Activated CD4-positive, alpha-beta T cell treated with anti-CD3 and anti-CD28 coated beads, Interleukin-2, Interleukin-6, amounts not matched to agents 100 ng/mL and 50 ng/mL, durations not matched to agents 16 hours and 8 hours (primary cell): ENCODE data around the gene ARMC12.
A peak's percentile ranks its signal among the peaks of the same experiment; 100 is the strongest.
"Not testable (repeated sequence)": the region's sequence is repeated elsewhere in the genome, so short reads cannot be mapped to it uniquely, and the experiment has no call there.

Source experiments
- DNase-seq: peaks from one replicate; pipeline ENCODE4 v3.0.0-alpha.2; 2020

The ARMC12 gene, protein sequence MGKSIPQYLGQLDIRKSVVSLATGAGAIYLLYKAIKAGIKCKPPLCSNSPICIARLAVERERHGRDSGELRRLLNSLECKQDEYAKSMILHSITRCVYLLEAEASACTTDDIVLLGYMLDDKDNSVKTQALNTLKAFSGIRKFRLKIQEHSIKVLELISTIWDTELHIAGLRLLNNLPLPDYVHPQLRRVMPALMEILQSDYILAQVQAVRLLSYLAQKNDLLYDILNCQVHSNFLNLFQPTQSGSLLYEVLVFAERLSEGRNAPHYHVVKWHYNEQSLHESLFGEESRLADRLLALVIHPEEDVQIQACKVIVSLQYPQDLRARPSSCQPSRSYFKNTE

DNA sequence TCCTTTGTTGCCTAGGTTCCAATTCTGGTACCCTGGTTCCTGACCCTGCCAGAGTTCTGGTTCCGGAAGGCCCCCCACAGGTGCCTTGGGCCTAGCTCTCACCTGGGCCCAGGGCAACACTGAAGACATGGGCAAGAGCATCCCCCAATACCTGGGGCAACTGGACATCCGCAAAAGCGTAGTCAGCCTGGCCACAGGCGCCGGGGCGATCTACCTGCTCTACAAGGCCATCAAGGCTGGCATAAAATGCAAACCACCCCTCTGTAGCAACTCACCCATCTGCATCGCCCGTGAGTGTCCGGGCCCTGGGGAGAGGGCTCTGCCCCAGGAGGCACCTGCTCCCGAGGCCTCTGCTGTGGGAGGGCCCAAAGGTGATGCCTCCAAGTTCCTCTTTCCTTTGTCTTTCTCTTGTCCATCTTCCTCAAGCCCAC, at the start of gene ARMC12:
Gene ARMC12, plus strand, starts transcription at position 51 of the 431 bp plus-strand sequence. Its CDS starts 77 bp downstream, at position 128.
- no peak for DNase-seq

DNA sequence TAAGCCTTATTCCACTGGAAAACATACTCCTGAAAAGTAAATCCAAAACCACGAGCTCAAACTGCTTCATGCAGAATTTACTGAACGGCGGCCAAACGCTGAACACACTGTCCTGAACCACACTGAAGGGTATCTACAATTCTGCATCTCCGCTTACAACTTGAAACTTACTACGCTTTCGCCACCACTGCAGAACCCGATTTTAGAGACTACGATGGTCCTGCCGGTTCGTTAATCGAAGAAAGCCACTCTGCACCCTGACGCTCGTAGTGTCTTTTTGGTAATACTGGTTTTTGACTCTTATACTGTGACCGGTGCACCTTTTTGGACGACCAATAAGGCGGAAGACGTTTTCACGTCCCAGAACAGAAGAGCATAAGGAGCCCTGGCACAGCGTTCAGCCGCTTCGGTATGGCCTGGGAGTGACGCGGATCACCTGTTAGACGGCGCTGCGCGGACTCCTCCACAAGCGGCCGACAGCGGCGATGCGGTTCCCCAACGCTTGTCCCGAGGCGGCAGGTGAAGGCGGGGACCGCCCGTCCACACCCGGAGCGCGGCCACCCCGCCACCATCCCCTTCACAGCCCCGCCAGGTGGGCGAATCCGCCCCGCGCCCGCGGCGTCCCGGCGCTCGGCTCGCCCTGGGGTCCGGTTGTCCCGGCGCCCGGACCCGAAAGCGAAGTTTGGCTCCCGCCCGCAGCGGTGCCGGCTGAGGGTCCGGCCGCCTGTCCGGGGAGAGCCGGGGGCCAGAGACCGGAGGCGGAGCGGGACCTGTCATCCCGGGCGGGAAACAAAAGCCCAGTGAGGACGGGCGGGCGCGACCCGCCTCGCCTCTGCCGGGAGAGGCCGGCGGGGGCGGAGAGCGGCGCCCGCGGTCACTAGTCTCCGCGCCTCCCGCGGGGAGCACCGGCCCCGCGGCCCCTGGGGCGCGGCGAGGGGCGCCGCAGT, 48.9 kb upstream of the ARMC12 start:
- DNase-seq, result peak; percentile 75

DNA sequence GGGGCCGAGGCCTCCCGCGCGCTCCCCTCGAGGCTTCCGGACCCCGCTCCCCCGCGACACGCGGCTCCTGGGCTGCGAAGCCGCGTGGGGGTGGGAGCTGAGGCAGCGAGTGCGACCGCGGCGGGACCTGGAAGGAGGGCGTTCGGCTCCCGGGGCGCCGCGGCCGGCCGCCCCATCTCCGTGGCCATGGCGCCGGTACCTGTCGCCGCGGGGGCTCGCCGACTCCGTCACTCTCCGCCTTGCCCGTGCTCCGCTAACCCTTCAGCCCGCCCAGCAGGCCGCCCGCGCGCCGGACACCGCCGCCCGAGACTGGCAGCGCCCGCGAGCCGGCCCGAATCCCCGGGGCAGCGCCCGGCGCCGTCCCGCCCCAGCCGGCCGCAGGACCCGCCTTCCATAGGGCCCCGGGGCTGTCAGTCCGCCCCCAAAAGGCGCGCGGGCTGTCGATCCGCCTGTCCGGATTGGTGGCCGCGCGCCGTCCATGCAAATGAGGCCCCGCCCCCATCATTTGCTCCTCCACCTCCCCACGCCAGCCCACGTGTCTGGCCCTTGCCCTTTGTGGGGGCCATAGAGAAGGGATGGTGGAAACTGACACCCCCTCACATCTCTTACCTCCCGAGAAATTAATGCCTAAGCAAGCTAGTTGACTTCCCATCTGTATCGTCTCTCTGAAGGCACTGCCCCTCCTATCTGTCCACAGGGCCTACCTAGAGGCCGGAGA, 48.1 kb upstream of the ARMC12 start, which contains the start of gene FKBP5:
Gene FKBP5, minus strand, starts transcription at position 311 of the 718 bp plus-strand sequence. CDS start 46,091 bp downstream, outside the sequence.
- DNase-seq, result peak; percentile 95

DNA sequence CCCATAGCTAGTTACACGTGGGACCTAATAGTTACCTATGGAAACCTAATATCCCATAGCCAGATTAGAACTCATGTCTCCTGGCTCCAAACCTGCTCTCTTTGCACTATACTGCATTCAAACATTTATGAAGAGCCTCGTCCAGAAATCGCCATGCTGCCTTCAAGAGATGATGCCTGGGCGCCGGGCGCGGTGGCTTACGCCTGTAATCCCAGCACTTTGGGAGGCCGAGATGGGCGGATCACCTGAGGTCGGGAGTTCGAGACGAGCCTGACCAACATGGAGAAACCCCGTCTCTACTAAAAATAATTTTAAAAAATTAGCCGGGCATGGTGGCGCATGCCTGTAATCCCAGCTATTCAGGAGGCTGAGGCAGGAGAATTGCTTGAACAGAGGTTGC, 46.8 kb upstream of the ARMC12 start:
- DNase-seq, result not testable (repeated sequence)

DNA sequence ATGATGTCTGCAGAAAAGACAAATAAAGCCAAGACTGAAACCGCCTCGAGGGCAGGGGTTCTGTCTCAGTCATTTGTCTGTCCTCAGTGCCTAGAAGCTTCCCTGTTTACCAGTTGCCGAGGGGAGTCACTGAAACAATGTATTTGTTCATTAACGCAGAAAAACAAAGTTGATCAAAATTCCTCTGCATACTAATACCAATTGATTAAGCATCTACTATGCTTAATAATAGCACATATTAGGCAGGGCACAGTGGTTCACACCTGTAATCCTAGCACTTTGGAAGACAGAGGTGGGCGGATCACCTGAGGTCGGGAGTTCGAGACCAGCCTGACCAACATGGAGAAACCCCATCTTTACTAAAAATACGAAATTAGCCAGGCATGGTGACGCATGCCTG, 46.3 kb upstream of the ARMC12 start:
- no peak for DNase-seq

DNA sequence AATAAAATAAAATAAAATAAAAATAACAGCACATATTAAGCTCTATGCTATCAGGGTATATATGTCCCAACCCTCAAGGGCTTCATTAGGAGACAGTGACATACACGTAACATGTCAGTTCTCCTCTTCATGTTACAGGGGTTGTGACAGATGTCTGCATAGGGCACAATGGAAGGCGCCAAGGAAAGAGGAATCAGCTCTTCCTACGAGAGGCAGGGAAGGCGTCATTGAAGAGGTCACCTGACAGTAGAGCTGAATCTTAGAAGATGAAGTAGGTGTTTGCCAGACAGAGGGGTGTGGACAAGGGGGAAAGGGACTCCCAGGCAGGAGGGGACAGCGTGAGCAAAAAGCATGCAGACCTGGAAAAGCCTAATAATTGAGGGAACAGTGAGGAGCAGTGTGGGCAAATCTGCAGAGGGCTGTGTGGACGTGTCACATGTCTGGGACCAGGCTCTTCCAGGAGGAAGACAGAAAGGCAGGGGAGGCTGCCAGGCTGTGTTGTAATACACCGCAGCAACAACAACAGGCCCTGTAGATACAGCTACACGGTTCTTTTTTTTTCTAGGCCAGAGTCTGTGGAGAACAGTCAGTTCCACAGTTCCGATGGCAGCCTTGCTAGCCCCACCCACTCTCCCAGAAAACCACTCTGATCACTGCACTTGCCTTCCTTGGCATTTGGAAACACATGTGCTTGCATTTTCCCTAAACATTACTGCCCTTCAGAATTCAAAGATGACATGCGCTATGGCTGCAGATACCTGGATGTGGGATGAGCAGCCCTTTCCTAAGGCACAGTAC, 45.6 kb upstream of the ARMC12 start:
- DNase-seq, result no peak

DNA sequence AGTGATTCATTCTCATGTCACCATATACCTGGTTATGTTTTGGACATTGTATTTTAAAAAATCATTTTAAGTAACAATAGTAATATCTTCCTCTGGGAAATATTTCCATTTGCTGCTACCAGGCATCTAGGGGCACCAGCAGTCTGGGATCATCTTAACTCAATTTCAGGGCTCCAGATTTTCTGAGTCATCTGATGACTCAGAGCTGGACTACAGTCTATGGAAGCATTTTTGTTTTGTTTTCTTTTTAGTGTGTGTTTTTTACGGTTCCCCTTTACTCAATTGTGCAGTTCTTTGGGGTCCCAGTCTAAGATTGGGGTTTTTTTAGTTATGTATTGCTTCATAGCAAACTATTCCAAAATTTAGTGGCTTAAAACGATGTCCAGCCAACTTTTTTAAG, 42.4 kb upstream of the ARMC12 start:
- peak; percentile 19 for DNase-seq

DNA sequence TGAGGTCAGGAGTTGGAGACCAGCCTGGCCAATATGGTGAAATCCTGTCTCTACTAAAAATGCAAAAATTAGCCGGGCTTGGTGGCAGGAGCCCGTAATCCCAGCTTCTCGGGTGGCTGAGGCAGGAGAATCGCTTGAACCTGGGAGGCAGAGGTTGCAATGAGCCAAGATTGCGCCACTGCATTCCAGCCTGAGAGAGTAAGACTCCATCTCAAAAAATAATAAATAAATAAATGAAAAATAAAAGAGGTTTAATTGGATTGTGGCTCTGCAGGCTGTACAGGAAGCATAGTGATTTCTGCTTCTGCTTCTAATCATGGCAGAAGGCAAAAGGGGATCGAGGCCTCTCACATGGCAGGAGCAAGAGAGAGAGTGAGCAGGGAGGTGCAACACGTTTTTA, 38.4 kb upstream of the ARMC12 start:
- not testable (repeated sequence) for DNase-seq

DNA sequence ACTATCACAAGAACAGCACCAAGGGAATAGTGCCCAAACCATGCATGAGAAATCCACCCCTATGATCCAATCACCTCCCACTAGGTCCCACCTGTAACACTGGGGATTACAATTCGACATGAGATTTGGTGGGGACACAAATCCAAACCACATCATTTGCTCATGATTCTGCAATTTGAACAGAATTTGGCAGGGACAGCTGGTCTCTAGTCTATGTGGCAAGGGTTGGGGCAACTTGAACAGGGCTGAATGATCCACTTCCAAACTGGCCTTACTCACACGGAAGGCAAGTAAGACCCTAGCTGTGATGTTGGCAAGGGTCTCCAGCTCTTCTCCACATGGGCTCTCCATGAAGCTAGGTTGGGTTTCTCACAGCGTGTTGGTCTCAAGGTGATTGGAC, 38.0 kb upstream of the ARMC12 start:
- no peak for DNase-seq

DNA sequence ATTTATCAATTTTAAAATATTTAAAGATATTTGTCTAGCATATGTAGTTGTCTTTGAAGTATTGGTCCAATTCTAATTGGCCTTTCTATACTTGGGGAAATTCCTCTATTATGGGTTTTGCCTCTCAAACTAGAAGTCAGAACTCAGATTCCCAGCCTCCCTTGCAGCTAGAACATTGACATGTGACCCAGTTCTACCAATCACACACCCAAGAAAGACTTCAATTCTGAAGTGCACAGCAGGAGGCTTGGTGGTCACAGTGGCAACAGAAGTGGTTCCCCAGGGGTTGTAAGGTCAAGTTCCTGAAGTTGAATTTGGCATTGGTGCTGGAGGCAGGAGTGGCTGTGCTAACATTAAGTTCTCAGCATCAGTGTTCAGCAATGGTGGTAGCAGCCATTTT, 33.3 kb upstream of the ARMC12 start:
- no peak for DNase-seq

DNA sequence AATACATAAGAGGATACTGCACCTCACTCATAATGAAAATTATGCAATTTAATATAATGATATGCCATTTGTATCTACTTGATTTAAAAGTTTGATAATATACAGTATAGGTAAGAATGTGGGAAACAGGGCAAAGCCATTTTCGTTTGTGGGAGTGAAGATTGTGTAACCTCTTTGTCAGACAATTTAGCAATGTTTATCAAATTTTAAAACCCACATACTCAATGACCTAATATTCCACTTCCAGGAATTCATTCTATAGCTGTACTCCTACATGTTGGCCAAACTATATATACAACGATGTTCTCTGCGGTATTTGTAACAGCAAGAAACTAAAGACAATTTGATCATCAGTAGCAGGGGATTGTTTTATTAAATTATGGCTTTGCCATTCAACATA, 30.4 kb upstream of the ARMC12 start:
- no peak for DNase-seq

DNA sequence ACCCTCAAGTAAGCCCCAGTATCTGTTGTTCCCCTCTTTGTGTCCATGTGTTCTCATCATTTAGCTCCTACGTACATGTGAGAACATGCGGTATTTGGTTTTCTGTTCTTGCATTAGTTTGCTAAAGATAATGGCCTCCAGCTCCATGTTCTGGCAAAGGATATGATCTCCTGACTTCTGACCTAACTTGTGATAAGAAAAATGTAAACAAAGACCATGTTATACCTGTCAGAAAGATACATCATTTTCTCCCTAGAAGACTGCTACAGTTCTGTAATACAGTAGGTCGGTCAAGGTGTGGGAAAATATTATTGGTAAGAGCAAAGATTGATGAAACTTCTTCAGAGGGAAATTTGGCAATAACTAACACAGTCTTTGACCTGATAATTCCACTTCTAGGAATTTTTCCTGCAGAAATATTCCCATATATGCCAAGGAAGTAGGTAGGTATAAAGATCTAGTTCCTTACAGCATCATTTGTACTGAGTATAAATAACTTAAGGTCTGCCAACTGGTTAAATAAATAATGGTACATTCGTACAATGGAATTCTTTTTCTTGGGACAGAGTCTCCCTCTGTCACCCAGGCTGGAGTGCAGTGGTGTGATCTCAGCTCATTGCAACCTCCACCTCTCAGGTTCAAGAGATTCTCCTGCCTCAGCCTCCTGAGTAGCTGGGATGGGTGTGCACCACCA, 29.0 kb upstream of the ARMC12 start:
- DNase-seq, result no peak

DNA sequence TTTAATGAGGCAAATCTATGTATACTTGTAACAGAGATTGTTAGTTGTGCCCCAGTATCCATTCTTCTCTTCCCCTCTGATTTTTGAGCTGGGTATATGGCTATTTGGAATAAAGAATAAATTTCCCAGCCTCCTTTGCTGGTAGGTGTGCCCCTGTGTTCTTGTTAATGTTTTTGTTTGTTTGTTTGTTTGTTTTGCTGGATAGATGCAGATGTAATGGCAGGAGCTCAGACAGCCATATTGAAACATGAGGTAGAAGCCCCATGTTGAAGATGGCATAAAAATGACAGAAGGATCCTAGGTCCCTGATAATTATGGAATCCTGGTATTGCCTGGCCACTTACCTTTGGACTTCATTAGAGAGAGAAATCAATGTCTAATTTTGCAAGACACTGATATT, 28.2 kb upstream of the ARMC12 start:
- no peak for DNase-seq

DNA sequence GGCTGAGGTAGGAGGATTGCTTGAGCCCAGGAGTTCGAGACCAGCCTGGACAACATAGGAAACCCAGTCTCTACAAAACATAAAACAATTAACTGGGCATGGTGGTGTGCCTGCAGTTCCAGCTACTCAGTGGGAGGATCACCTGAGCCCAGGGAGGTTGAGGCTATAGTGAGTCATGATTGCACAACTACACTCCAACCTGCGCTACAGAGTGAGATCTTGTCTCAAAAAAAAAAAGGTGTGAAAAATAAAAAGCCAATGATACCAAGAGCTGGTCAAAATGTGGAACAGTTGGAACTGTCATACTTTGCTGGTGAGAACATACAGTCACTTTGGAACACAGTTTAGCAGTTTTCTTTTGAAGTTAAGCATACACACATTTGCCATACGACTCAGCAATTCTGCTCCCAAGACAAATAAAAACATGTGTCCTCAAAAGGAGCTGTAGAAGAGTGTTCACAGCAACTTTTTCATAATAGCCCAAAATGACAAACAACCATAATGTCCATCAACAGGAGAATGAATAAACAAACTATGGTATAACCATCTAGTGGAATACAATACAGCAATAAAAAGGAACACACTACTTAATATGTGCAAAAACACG, 26.5 kb upstream of the ARMC12 start:
- peak; percentile 74 for DNase-seq

DNA sequence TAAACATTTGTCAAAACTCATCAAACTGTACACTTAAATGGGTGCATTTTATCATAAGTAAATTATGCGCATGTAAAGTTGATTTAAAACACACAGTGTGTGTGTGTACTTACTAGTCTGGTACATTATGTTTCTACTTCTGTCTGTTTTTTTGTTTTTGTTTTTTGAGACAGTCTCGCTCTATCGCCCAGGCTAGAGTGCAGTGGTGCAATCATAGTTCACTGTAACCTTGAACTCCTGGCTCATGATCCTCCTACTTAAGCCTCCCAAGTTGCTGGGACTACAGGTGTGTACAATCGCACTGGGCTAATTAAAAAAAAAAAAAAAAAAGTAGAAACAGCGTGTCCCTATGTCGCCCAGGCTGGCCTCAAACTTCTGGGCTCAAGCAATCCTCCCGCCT, 25.1 kb upstream of the ARMC12 start:
- no peak for DNase-seq

DNA sequence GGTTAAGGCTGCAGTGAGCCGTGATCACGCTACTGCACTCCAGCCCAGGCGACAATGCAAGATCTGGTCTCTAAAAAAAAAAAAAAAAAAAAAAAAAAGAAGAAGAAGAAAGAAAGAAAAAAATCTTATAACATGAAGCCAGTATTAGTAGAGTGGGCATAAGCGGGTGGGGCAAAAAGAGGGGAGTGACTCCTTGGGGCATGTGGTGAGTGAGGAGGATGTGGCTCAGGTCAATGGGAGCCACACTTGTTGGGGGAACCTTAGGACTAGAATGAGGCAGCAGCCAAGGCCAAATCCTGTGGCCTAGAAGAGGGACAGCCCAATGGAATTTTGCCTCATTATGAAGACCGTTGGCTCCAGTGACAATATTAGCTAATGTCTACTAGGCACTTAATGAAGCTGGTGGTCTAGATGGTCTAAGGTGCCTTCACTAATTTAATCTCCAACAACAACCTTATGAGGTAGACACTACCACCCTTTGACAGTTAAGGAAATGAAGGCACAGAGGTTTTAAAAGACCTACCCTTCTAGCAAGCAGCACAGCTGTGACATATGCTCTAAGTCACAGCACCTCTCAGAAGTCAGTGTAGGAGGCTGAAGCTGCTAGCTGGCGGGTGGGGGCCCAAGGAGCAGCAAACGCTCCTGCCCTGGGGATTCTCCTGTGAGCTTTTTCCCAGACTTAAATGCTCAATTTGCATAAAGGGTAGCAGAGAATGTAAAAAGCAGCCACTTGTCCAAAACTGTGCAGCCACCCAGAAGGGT, 23.6 kb upstream of the ARMC12 start:
- no peak for DNase-seq

DNA sequence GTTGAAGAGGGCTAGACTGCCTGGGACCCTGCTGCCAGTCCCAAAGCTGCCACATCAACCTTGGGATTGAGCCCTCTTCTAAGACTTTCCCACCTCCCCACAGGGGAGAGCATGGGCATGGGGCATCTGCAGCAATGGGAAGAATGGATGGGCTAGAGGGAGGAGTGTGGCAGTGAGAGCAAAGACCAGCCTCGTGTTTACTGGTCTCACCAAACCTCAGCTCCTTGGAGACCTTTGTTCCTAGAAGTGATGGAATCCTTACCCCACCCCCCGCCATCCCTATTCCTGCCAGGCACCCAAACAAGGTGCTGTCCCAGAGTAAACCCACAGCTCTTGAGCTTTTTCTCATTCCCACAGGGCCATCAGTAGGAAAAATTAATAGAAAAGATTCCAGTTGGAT, 20.0 kb upstream of the ARMC12 start:
- no peak for DNase-seq

DNA sequence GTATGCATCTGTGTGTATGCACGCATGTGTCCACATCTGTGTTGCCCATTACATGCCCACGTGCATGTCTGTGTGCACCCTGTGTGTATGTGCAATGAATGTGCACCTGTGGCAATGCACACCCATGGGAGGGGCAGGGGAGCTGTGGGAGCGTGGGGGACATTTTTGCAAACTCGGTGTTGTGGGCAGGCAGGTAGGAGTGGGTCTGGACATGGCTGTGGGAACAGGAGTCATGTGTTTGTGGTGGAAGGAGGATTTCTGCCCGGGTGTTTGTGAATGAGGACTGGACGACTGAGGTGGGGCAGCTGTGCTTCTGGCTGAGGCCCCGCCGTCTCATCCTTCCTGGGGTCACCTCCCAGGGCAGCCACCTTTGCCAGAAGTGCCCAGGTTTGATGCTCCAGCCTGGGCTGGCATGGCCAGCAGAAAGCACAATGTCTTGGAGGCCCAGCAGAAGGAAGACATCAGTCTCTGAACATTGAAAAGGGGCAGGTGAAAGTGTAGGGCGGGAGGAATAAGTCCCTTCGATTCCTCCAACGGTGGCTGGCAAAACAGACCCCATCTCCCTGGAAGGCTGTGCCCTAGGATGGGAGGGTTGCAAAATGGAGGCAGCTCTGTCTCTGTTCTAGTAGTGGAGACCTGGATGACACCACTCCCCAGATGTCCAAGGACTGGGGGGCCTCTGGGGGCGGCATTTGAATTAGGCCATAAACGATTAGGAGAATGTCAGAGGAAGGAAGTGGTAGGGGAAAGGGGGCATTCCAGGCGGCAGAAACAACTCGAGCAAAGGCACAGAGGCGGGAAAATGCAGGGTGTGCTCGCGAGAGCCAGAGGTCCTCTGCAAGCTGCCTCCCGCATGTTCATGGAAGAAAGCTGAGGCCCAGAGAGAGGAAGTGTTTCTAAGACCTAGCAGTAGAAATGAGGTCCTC, 19.1 kb upstream of the ARMC12 start:
- DNase-seq, result peak; percentile 10

DNA sequence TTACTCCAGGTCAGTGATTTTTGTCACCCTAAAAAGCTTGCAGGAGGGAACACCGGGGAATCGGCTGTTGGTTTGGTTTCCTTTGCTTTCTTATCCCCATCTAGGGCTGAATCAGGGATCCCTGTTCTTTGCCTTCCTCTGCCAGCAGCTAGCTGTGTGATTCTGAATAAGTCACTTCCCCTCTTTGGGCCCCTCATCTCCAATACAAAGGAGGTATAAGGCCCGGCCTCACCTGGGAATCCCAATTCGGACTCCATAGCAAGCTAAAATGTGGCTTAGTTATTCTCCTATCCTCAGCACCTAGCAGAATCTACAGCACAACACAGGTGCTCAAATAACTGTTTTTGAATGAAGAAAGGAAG, 18.5 kb upstream of the ARMC12 start:
- DNase-seq, result no peak
